A549 (cell line): ENCODE results near the gene SLC38A7. TPM values are rescaled to one million over a fixed set of nuclear protein-coding genes. Genes with fewer than 3 reads are reported as not detected.

Experiments used
- ATAC-seq, 2 experiments: fragments of 200-7000 bp in 1 of 2; fragments of >200 bp in 1 of 2; cut with Nextera tagmentation in 1 of 2; cut with Tn5 transposase in 1 of 2; 3 replicates each; pipeline versions ENCODE4 v1.8.0 to v1.9.1; 2018 to 2020; ENCODE audit warnings: mild to moderate bottlenecking in 1 of 2, moderate library complexity in 1 of 2
- CTCF ChIA-PET: fragments of 300-600 bp; sonication (Branson Sonifier 250); formaldehyde crosslinking; extraction: SDS; loops from one replicate; lab custom pipeline; 2021; ENCODE audit warnings: antibody characterized with exemption, inconsistent platforms; lab: Yijun Ruan, JAX
- POLR2A ChIA-PET: fragments of 350-600 bp; formaldehyde crosslinking; extraction: SDS; loops from one replicate; lab custom pipeline; 2021; ENCODE audit warnings: antibody characterized with exemption, inconsistent platforms; lab: Yijun Ruan, JAX
- DNase-seq, 2 experiments: peaks; one replicate each; pipeline versions ENCODE4 v3.0.0 to v3.0.0-alpha.2; 2011 to 2016; ENCODE audit warnings: low read depth in 1 of 2, low spot score in 1 of 2
- FAIRE-seq: peaks from 2 replicates; lab custom pipeline; 2011; peaks lifted over from hg19 to GRCh38; lab: Jason Lieb, UNC
- H3K27ac ChIP-seq, 2 experiments: fragments of >200 bp; sonication (Bioruptor Twin); formaldehyde crosslinking; 3 replicates each; pipeline ENCODE4 v1.5.1; 2016 to 2017
- H3K4me1 ChIP-seq: fragments of >200 bp; sonication (Bioruptor Twin); formaldehyde crosslinking; 3 replicates; pipeline ENCODE4 v1.6.1; 2016
- H3K4me2 ChIP-seq: fragments of >200 bp; sonication (Bioruptor Twin); formaldehyde crosslinking; 3 replicates; pipeline ENCODE4 v1.6.1; 2016
- H3K4me3 ChIP-seq: fragments of >200 bp; sonication (Bioruptor Twin); formaldehyde crosslinking; 3 replicates; pipeline ENCODE4 v1.5.1; 2016
- H3K9me3 ChIP-seq: fragments of >200 bp; sonication (Bioruptor Twin); formaldehyde crosslinking; 3 replicates; pipeline ENCODE4 v1.6.1; 2016
- BCL3 ChIP-seq: fragments of >200 bp; sonication (Bioruptor Twin); formaldehyde crosslinking; IDR thresholded peaks from 3 replicates; pipeline ENCODE4 v1.6.1; 2016
- ELK1 ChIP-seq: fragments of 150-350 bp; IDR thresholded peaks from 2 replicates; pipeline ENCODE4 v1.6.1; 2014; ENCODE audit warnings: low read depth, mild to moderate bottlenecking, low read length
- EP300 ChIP-seq, 2 experiments: fragments of >200 bp; sonication (Bioruptor Twin); formaldehyde crosslinking; IDR thresholded peaks; 2 replicates in 1 of 2; 3 replicates in 1 of 2; pipeline ENCODE4 v1.6.1; 2016 to 2017
- GATA3 ChIP-seq: IDR thresholded peaks from 2 replicates; pipeline ENCODE4 v1.6.1; 2012; ENCODE audit warnings: borderline replicate concordance
- HOXA7 ChIP-seq: fragments of 250-450 bp; sonication (Bioruptor Pico); IDR thresholded peaks from 2 replicates; pipeline ENCODE4 v1.5.0; 2020; ENCODE audit warnings: mild to moderate bottlenecking, moderate library complexity
- HOXB13 ChIP-seq: fragments of 250-450 bp; sonication (Bioruptor Pico); IDR thresholded peaks from 2 replicates; pipeline ENCODE4 v1.5.0; 2020; ENCODE audit warnings: low read depth, mild to moderate bottlenecking, moderate library complexity
- NPAS2 ChIP-seq: fragments of 250-450 bp; sonication (Bioruptor Pico); IDR thresholded peaks from 2 replicates; pipeline ENCODE4 v1.8.0; 2022; ENCODE audit warnings: mild to moderate bottlenecking, moderate library complexity, borderline replicate concordance
- NR3C1 ChIP-seq: fragments of >200 bp; sonication (Bioruptor Twin); formaldehyde crosslinking; IDR thresholded peaks from 3 replicates; pipeline ENCODE4 v1.6.1; 2017
- RARB ChIP-seq: fragments of 250-450 bp; sonication (Bioruptor Pico); IDR thresholded peaks from 2 replicates; pipeline ENCODE4 v1.8.0; 2021; ENCODE audit warnings: mild to moderate bottlenecking, moderate library complexity
- RFX5 ChIP-seq: fragments of 450-650 bp; IDR thresholded peaks from 2 replicates; pipeline ENCODE4 v1.7.1; 2014; ENCODE audit warnings: antibody characterized with exemption, mild to moderate bottlenecking, moderate library complexity
- SREBF2 ChIP-seq: fragments of 450-650 bp; IDR thresholded peaks from 2 replicates; pipeline ENCODE4 v1.6.1; 2014; ENCODE audit warnings: mild to moderate bottlenecking, moderate library complexity
- USF2 ChIP-seq: fragments of 450-650 bp; IDR thresholded peaks from 2 replicates; pipeline ENCODE4 v1.6.1; 2014; ENCODE audit warnings: antibody characterized with exemption
- WGBS: methylation state at CpG from one replicate; pipeline ENCODE4 v1.1.6; 2017; ENCODE audit errors: missing lambda C conversion rate; 5-methylcytosine and 5-hydroxymethylcytosine counted together
- polyA plus RNA-seq, 4 experiments: library from polyadenylated mRNA; depleted of rRNA in 3 of 4; stranded (reverse); fragments of >200 nt; fragmentation: RNase III in 1 of 4; extraction: RNeasy Plus Mini Kit Qiagen cat#74134 plus additional on column Dnase treatment in 1 of 4; gene quantifications; 2 replicates in 3 of 4; 3 replicates in 1 of 4; pipeline ENCODE4 v1.2.3, GENCODE V29; 2011 to 2017

The SLC38A7 gene
- polyA plus RNA-seq, 2 of the 4 experiments (the other 2 are of a cell fraction): 8.4 to 19.9 TPM

GRCh38 chr16:58624209-58624608 lies 60.4 kb downstream of the SLC38A7 start (continued):
- no peak for TF ChIP-seq BCL3

GRCh38 chr16:58620396-58620795 lies 64.2 kb downstream of the SLC38A7 start:
- DNase-seq: no peak
- Histone ChIP-seq H3K27ac (no peak overlapping the region), H3K4me2 (no peak overlapping the region), H3K4me3 (no peak overlapping the region), H3K4me1 (no peaks in the 10 kb centered on the region), H3K9me3 (no peaks in the 10 kb centered on the region)
- 94% methylated on average over 10 of the region's 10 CpGs for WGBS
- ChIA-PET CTCF (no interaction called here), POLR2A (interaction anchor here (0.6 kb wide), 1 partner anchor 64 kb away, joined by 3 read pairs; the partner anchor contains the start of gene SLC38A7)
- FAIRE-seq: no peak
- no peak for ATAC-seq
- TF ChIP-seq GATA3 (no peak), RFX5 (no peak), EP300 (IDR thresholded peaks at IDR 0.05) (no peak), HOXB13 (no peak), USF2 (no peak), NPAS2 (CRISPR knock-in tag) (no peak), HOXA7 (no peak)

- Histone ChIP-seq H3K4me1 (peaks cover 4% of the 10 kb centered on the region; the same call in 1 of the 3 replicates), H3K9me3 (no peaks in the 10 kb centered on the region), H3K27ac (no peak overlapping the region), H3K4me3 (no peak overlapping the region), H3K4me2 (no peak overlapping the region)
- no peak for FAIRE-seq
- TF ChIP-seq RARB (CRISPR knock-in tag): no peak
- no peak for TF ChIP-seq ELK1
- no peak for TF ChIP-seq NR3C1
- TF ChIP-seq SREBF2: no peak
- POLR2A ChIA-PET: no interaction called here
- WGBS: no CpG with 5 or more reads among the region's 3 CpGs
- DNase-seq: no peak
- CTCF ChIA-PET: no interaction called here
- ATAC-seq: no peak
These were observed 69.3 kb downstream of the SLC38A7 start for GRCh38 chr16:58615280-58615679.

Other genes starting within 250 kb of the SLC38A7 start
- 8.1 and 10.8 TPM in 2 replicates for gene NDRG4, start 184.6 kb downstream of the SLC38A7 start, polyA plus RNA-seq (2011; rRNA removed)
- 16.3 to 22.8 TPM (median 21.3 TPM) in 3 replicates for gene NDRG4, start 184.6 kb downstream of the SLC38A7 start, polyA plus RNA-seq (2017; fragmentation: RNase III; extraction: RNeasy Plus Mini Kit Qiagen cat#74134 plus additional on column Dnase treatment)
- 16.5 and 19.2 TPM in 2 replicates for gene SETD6, start 169.3 kb downstream of the SLC38A7 start, polyA plus RNA-seq (2011; rRNA removed)
- 24.9 to 30.4 TPM (median 27.5 TPM) in 3 replicates for gene SETD6, start 169.3 kb downstream of the SLC38A7 start, polyA plus RNA-seq (2017; fragmentation: RNase III; extraction: RNeasy Plus Mini Kit Qiagen cat#74134 plus additional on column Dnase treatment)
- gene CNOT1, start 54.9 kb downstream of the SLC38A7 start, polyA plus RNA-seq (2011; rRNA removed): 226 and 324 TPM in 2 replicates
- 116 to 128 TPM (median 119 TPM) in 3 replicates for gene CNOT1, start 54.9 kb downstream of the SLC38A7 start, polyA plus RNA-seq (2017; fragmentation: RNase III; extraction: RNeasy Plus Mini Kit Qiagen cat#74134 plus additional on column Dnase treatment)
- gene GOT2, start 49.5 kb upstream of the SLC38A7 start, polyA plus RNA-seq (2011; rRNA removed): 134 and 145 TPM in 2 replicates
- gene GOT2, start 49.5 kb upstream of the SLC38A7 start, polyA plus RNA-seq (2017; fragmentation: RNase III; extraction: RNeasy Plus Mini Kit Qiagen cat#74134 plus additional on column Dnase treatment): 162 to 171 TPM (median 168 TPM) in 3 replicates